Lower leg skin (tissue), 4 donors: ENCODE results near the gene GPAM. TPM values are rescaled to one million over a fixed set of nuclear protein-coding genes. Genes with fewer than 3 reads are reported as not detected.
"Not testable (repeated sequence)": the region's sequence is repeated elsewhere in the genome, so short reads cannot be mapped to it uniquely, and the experiment has no call there.

Experiments
- DNase-seq, 2 donors: peaks; one replicate each; pipeline ENCODE4 v3.0.0-alpha.2; 2019; ENCODE audit warnings: low spot score in 2 of 2
- H3K4me3 ChIP-seq: fragments of 200-600 bp; sonication (generic); 2 replicates; pipeline ENCODE4 v1.5.1; 2017; ENCODE audit warnings: mild to moderate bottlenecking, low read depth; ENCODE audit not compliant: poor library complexity, severe bottlenecking
- CTCF ChIP-seq, 3 donors: fragments of 450-650 bp; IDR thresholded peaks; one replicate each; pipeline ENCODE4 v1.5.1; 2016; ENCODE audit warnings: antibody characterized with exemption in 3 of 3, mild to moderate bottlenecking in 3 of 3, moderate library complexity in 2 of 3
- POLR2A ChIP-seq, 2 donors: fragments of 450-650 bp; IDR thresholded peaks; one replicate each; pipeline ENCODE4 v1.6.1; 2016 to 2017; ENCODE audit warnings: antibody characterized with exemption in 2 of 2, mild to moderate bottlenecking in 1 of 2, moderate library complexity in 1 of 2
- WGBS, 2 donors: methylation state at CpG; one replicate each; pipeline ENCODE4 v1.1.5; 2018; 5-methylcytosine and 5-hydroxymethylcytosine counted together
- intact Hi-C: fragments of 100-400 bp; cut with DNase I; formaldehyde crosslinking; loops from one replicate; pipeline ENCODE4 v1.15.0; 2023; ENCODE audit warnings: low total_unique reads
- total RNA-seq, 4 donors: library from RNA; depleted of rRNA; stranded (reverse); fragments of >200 nt; gene quantifications; one replicate each; pipeline ENCODE4 v1.1.0, GENCODE V29; 2016

Gene GPAM
- total RNA-seq, 4 donors from 2014 or later, result 3.1 to 7.0 (median 4.7) TPM

- intact Hi-C loops, result loop anchor here (10.0 kb wide), 1 partner anchor 368 kb away; no protein-coding TSS in a partner anchor
- 44 to 47% methylated on average over 4 of the region's 4 CpGs for WGBS, 2 donors
Measured at GRCh38 chr10:112122827-112123226, 60.7 kb downstream of the GPAM start.

GRCh38 chr10:112120491-112120890, 63.1 kb downstream of the GPAM start:
- WGBS, 2 donors, result 62 to 76% methylated on average over 4 of the region's 4 CpGs

More at GRCh38 chr10:112122827-112123226, 60.7 kb downstream of the GPAM start:
- no peak for TF ChIP-seq CTCF (IDR thresholded peaks at IDR 0.05)
- no peak for TF ChIP-seq POLR2A (IDR thresholded peaks at IDR 0.05)
- no peak for DNase-seq
- no peak overlapping the region for H3K4me3 ChIP-seq

GRCh38 chr10:112115781-112116385, 67.7 kb downstream of the GPAM start:
- no peak overlapping the region for H3K4me3 ChIP-seq
- no peak for DNase-seq
- TF ChIP-seq CTCF (IDR thresholded peaks at IDR 0.05) (no peak), POLR2A (IDR thresholded peaks at IDR 0.05) (no peak)
- intact Hi-C loops, result no loop called here
- 68 to 75% methylated on average over 12 of the region's 12 CpGs for WGBS, 2 donors

More at GRCh38 chr10:112120491-112120890, 63.1 kb downstream of the GPAM start:
- H3K4me3 ChIP-seq, result no peak overlapping the region
- intact Hi-C loops, result loop anchor here (10.0 kb wide), 1 partner anchor 366 kb away; no protein-coding TSS in a partner anchor
- TF ChIP-seq CTCF (IDR thresholded peaks at IDR 0.05) (no peak), POLR2A (IDR thresholded peaks at IDR 0.05) (no peak)
- no peak for DNase-seq

- intact Hi-C loops, H3K4me3 ChIP-seq, DNase-seq: not testable (repeated sequence)
- 94 to 100% methylated on average over 1 to 2 of the region's 2 CpGs for WGBS, 2 donors
Measured at GRCh38 chr10:112109779-112110178, 73.8 kb downstream of the GPAM start.

Other genes starting within 250 kb of the GPAM start
- not detected for gene TECTB, start 99.6 kb upstream of the GPAM start, total RNA-seq
- gene ACSL5, start 190.4 kb upstream of the GPAM start, total RNA-seq, result 1 to 10 TPM; 2.2 to 7.0 (median 4.4) TPM